ENCODE data around the gene MNX1.

DNA sequence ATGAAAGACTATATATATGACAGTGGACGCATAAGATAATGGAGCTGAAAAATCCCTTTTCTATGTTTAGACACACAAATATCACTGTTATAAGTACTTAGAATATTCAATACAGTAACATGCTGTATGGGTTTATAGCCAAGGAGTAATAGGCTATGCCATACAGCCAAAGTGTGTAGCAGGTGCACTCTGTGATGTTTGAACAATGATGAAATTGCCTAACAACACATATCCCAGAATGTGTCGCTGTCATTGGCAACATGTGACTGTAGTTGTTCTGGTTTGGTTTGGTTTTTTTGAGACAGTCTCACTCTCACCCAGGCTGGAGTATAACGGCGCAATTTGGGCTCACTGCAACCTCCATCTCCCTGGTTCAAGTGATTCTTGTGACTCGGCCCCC is 34.8 kb downstream of the MNX1 start:
- TF ChIP-seq TAF1 (conservative IDR thresholded peaks at IDR 0.05) (no peak), CTCF (IDR thresholded peaks at IDR 0.05; ENCODE audit: low read depth, low read length, missing input control) (no peak), SP1 (IDR thresholded peaks at IDR 0.05) (no peak), YY1 (IDR thresholded peaks at IDR 0.05) (no peak), GABPA (IDR thresholded peaks at IDR 0.05 in 1 of 2, conservative IDR thresholded peaks at IDR 0.05 in 1 of 2) (no peak), HNF4G (IDR thresholded peaks at IDR 0.05) (no peak), JUND (IDR thresholded peaks at IDR 0.05) (no peak), REST (IDR thresholded peaks at IDR 0.05) (no peak)
- TF ChIP-seq, protein P1, sequence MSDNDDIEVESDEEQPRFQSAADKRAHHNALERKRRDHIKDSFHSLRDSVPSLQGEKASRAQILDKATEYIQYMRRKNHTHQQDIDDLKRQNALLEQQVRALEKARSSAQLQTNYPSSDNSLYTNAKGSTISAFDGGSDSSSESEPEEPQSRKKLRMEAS (IDR thresholded peaks at IDR 0.05), result no peak
- TF ChIP-seq, protein P2, sequence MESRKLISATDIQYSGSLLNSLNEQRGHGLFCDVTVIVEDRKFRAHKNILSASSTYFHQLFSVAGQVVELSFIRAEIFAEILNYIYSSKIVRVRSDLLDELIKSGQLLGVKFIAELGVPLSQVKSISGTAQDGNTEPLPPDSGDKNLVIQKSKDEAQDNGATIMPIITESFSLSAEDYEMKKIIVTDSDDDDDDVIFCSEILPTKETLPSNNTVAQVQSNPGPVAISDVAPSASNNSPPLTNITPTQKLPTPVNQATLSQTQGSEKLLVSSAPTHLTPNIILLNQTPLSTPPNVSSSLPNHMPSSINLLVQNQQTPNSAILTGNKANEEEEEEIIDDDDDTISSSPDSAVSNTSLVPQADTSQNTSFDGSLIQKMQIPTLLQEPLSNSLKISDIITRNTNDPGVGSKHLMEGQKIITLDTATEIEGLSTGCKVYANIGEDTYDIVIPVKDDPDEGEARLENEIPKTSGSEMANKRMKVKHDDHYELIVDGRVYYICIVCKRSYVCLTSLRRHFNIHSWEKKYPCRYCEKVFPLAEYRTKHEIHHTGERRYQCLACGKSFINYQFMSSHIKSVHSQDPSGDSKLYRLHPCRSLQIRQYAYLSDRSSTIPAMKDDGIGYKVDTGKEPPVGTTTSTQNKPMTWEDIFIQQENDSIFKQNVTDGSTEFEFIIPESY (IDR thresholded peaks at IDR 0.05), result no peak

Measured in liver (tissue), 3 donors.